Prostate gland (tissue), 2 donors: ENCODE results near the gene CTNNA3. TPM values are rescaled to one million over a fixed set of nuclear protein-coding genes. Genes with fewer than 3 reads are reported as not detected.

ENCODE experiments used
- DNase-seq: peaks from one replicate; pipeline ENCODE4 v3.0.0-alpha.2; 2019; ENCODE audit warnings: low spot score
- H3K27ac ChIP-seq, 2 donors: fragments of 200-600 bp; sonication (generic); 2 replicates each; pipeline ENCODE4 v1.5.1; 2017 to 2019
- H3K27me3 ChIP-seq: fragments of 200-600 bp; sonication (generic); replicated peaks from 2 replicates; pipeline ENCODE4 v1.5.1; 2019; ENCODE audit not compliant: insufficient read depth
- H3K36me3 ChIP-seq, 2 donors: fragments of 200-600 bp; sonication (generic); 1 replicate in 1 of 2; 2 replicates in 1 of 2; pipeline versions ENCODE4 v1.5.1 to v1.8.1; 2017 to 2019
- H3K4me1 ChIP-seq: fragments of 200-600 bp; sonication (generic); replicated peaks from 2 replicates; pipeline ENCODE4 v1.5.1; 2019
- H3K4me3 ChIP-seq, 2 donors: fragments of 200-600 bp; sonication (generic); 2 replicates each; pipeline ENCODE4 v1.5.1; 2017 to 2019
- H3K9me3 ChIP-seq: fragments of 200-600 bp; sonication (generic); 2 replicates; pipeline ENCODE4 v1.5.1; 2017
- POLR2A ChIP-seq: fragments of 450-650 bp; IDR thresholded peaks from one replicate; pipeline ENCODE4 v1.6.1; 2016; ENCODE audit warnings: antibody characterized with exemption, mild to moderate bottlenecking
- POLR2AphosphoS5 ChIP-seq: sonication (generic); formaldehyde crosslinking; IDR thresholded peaks from one replicate; pipeline ENCODE4 v1.6.1; 2017; ENCODE audit warnings: antibody characterized with exemption
- WGBS: methylation state at CpG from one replicate; pipeline ENCODE4 v1.1.5; 2018; 5-methylcytosine and 5-hydroxymethylcytosine counted together
- intact Hi-C: fragments of 100-400 bp; cut with DNase I; formaldehyde crosslinking; loops from one replicate; pipeline ENCODE4 v1.14.2; 2022
- total RNA-seq, 2 donors: library from RNA; depleted of rRNA; stranded (reverse); fragments of >200 nt; gene quantifications; one replicate each; pipeline ENCODE4 v1.1.0, GENCODE V29; 2016
- TF ChIP-seq, protein P1 (sequence below), 4 experiments: fragments of 200-600 bp in 2 of 4; fragments of 450-650 bp in 2 of 4; sonication (generic) in 2 of 4; IDR thresholded peaks; 1 replicate in 3 of 4; 2 replicates in 1 of 4; pipeline ENCODE4 v1.5.1; 2016 to 2019; ENCODE audit warnings: antibody characterized with exemption in 4 of 4, mild to moderate bottlenecking in 2 of 4, moderate library complexity in 2 of 4

CTNNA3 gene
- total RNA-seq, 2 donors from 2014 or later, result 0.27 to 7.2 TPM

DNA sequence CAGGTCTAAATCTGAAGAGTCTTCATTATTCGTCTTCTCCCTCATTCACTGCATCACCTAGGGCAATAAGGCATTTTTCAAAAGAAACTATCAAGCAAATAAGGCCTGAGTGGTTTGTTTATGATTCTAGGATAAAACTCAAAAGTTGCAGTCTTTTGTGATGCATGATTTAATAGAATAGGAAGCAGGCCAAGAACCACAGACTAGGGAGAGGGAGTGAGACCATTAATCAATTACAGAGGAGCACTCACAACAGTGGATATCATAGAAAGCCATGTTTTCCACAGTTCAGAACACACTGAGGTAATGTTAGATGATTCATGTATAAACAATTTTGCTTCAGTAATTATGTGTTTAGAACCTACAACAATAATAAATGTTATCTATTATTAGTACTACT lies 858.0 kb downstream of the CTNNA3 start:
- H3K9me3 ChIP-seq, result no peaks in the 10 kb centered on the region
- H3K27me3 ChIP-seq, result no peaks in the 10 kb centered on the region
- no peaks in the 10 kb centered on the region for H3K4me1 ChIP-seq
- H3K4me3 ChIP-seq, result no peak overlapping the region
- DNase-seq, result no peak
- no peaks in the 10 kb centered on the region for H3K36me3 ChIP-seq
- H3K27ac ChIP-seq, result no peak overlapping the region
- WGBS, result 26% methylated on average over 1 of the region's 1 CpG
- intact Hi-C loops, result no loop called here
- TF ChIP-seq, protein P1, sequence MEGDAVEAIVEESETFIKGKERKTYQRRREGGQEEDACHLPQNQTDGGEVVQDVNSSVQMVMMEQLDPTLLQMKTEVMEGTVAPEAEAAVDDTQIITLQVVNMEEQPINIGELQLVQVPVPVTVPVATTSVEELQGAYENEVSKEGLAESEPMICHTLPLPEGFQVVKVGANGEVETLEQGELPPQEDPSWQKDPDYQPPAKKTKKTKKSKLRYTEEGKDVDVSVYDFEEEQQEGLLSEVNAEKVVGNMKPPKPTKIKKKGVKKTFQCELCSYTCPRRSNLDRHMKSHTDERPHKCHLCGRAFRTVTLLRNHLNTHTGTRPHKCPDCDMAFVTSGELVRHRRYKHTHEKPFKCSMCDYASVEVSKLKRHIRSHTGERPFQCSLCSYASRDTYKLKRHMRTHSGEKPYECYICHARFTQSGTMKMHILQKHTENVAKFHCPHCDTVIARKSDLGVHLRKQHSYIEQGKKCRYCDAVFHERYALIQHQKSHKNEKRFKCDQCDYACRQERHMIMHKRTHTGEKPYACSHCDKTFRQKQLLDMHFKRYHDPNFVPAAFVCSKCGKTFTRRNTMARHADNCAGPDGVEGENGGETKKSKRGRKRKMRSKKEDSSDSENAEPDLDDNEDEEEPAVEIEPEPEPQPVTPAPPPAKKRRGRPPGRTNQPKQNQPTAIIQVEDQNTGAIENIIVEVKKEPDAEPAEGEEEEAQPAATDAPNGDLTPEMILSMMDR (IDR thresholded peaks at IDR 0.05), result no peak
- no peak for TF ChIP-seq POLR2AphosphoS5
- TF ChIP-seq POLR2A, result no peak

DNA sequence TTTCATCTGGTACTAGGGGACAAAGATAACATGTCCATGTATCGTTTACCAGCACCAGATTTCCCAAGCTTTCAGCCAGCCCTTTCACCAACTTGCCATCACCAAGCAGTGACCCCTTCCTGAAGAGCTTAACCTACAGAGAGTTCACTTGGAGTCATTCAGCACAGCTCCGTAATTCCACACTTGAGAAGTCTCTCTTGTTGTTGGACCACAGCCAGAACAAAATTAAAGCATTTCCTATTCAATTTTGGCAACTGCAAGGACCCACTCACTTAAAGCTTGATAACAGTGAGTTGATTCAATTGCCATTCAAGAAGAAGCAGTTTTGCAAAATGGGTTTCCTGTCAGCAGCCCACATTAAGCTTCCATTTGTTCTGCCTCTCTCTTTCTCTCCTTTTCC lies 858.7 kb downstream of the CTNNA3 start:
- H3K36me3 ChIP-seq, result no peaks in the 10 kb centered on the region
- no peak for TF ChIP-seq POLR2AphosphoS5
- TF ChIP-seq, protein P1 (IDR thresholded peaks at IDR 0.05), result no peak
- TF ChIP-seq POLR2A, result no peak
- H3K9me3 ChIP-seq, result no peaks in the 10 kb centered on the region
- no peaks in the 10 kb centered on the region for H3K4me1 ChIP-seq
- WGBS, result 43% methylated on average over 2 of the region's 2 CpGs
- H3K27me3 ChIP-seq, result no peaks in the 10 kb centered on the region
- no peak overlapping the region for H3K27ac ChIP-seq
- DNase-seq, result no peak
- intact Hi-C loops, result no loop called here
- no peak overlapping the region for H3K4me3 ChIP-seq

DNA sequence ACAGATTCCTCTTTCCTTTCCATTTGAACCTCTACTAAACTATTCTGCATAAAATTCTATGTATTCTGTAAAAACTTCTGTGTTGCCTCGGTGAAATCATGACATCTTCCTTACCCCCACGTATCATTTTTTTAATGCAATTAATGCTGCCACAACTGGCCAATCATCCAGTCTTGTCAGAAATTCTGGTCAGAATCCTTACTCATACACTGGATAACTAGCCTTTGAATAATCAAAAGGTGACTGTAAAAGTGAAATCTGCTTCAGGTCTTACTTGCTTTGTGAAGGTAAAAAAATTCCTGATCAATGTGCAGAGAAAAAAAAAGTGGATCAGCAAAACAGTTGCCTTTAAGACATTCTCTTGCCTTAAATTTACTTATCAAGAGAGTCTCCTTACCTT lies 859.2 kb downstream of the CTNNA3 start:
- no peaks in the 10 kb centered on the region for H3K36me3 ChIP-seq
- no peak overlapping the region for H3K4me3 ChIP-seq
- TF ChIP-seq POLR2A, result no peak
- TF ChIP-seq, protein P1 (IDR thresholded peaks at IDR 0.05), result no peak
- no peak for TF ChIP-seq POLR2AphosphoS5
- intact Hi-C loops, result no loop called here
- no peak overlapping the region for H3K27ac ChIP-seq
- no peaks in the 10 kb centered on the region for H3K4me1 ChIP-seq
- H3K27me3 ChIP-seq, result no peaks in the 10 kb centered on the region
- H3K9me3 ChIP-seq, result no peaks in the 10 kb centered on the region
- no peak for DNase-seq
- WGBS, result 87% methylated on average over 2 of the region's 2 CpGs

DNA sequence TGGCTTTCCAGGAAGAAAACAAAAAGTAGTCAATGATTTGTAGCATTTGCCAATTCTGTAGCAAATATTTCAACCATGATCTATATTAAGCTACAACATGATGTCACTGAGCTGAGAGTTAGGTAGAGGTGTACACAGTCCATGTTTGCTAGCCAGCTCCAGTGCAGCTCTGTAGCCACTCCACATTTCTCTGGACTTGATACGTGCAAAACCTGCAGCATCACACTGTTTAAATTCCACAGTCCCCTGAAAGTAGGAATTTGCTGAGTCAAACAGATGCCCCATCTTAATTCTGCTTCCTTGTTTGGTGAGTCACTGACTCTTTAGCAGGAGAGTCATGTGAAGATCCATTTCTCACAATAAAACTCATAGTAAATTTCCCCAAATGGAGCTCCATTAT lies 859.9 kb downstream of the CTNNA3 start:
- H3K4me1 ChIP-seq, result no peaks in the 10 kb centered on the region
- H3K36me3 ChIP-seq, result no peaks in the 10 kb centered on the region
- WGBS, result 44% methylated on average over 1 of the region's 1 CpG
- no peak for DNase-seq
- no peaks in the 10 kb centered on the region for H3K27me3 ChIP-seq
- intact Hi-C loops, result no loop called here
- H3K9me3 ChIP-seq, result no peaks in the 10 kb centered on the region
- H3K4me3 ChIP-seq, result no peak overlapping the region
- TF ChIP-seq POLR2AphosphoS5 (no peak), POLR2A (no peak)
- TF ChIP-seq, protein P1 (IDR thresholded peaks at IDR 0.05), result no peak
- H3K27ac ChIP-seq, result no peak overlapping the region

DNA sequence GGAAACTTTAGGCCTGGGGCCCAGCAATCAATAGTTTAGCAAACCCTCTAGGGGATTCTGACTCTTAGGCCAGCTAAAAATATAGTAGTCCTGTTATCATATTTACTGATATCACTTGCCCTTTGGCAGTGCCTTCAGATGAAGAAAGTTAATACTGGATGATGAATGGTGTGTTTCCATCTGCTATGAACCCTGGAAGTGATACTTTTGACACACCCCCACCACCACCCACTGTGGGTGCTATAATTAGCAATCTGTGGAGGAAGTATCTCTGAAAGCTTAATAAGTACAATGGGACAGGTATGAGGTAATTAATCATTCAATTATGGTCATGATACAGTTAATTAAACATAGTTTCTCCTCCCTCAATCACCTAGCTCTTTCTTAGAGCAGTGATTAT lies 860.6 kb downstream of the CTNNA3 start:
- Histone ChIP-seq H3K27me3 (no peaks in the 10 kb centered on the region), H3K36me3 (no peaks in the 10 kb centered on the region), H3K4me1 (no peaks in the 10 kb centered on the region), H3K9me3 (no peaks in the 10 kb centered on the region), H3K27ac (no peak overlapping the region), H3K4me3 (no peak overlapping the region)
- TF ChIP-seq POLR2AphosphoS5, result no peak
- TF ChIP-seq, protein P1 (IDR thresholded peaks at IDR 0.05), result no peak
- no peak for DNase-seq
- intact Hi-C loops, result no loop called here
